Stimulated activated CD4-positive, alpha-beta T cell treated with anti-CD3 and anti-CD28 coated beads, TNF-alpha, amount 100 ng/mL, for 1 hour (primary cell): ENCODE measurements around the gene CCNH.

Experiments
- DNase-seq, 3 donors: peaks; one replicate each; pipeline ENCODE4 v3.0.0-alpha.2; 2020; ENCODE audit warnings: low read depth in 3 of 3, low spot score in 1 of 3

CCNH gene

GRCh38 chr5:87412630-87413342 lies at the start of gene CCNH:
Gene CCNH (minus strand): TSS chr5:87412930. CDS start chr5:87412794, 136 bp downstream.
- peak; percentile 84 to 88 (median 85) for DNase-seq

GRCh38 chr5:87457706-87458105 lies 45.0 kb upstream of the CCNH start:
- DNase-seq, result no peak

DNA sequence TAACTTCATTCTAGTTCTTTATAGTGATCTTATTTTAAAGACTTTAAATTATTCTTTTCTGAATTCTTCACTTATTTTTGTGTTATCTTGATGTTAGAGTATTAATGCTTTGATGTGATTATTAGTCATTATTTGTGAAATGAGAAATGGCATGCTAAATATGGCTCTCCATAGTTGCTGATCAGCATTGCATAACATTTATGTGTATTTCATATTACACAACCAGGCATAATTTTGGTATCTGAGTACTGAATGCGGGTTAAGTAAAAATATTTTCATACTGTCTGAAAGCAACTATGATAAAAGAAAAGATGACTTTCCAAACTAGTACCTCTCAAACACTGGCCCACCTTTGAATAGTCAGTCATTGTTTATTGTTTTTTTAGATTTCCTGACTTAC lies 41.1 kb upstream of the CCNH start:
- DNase-seq, result no peak

- DNase-seq, result no peak
Observed at GRCh38 chr5:87452837-87453236, 40.1 kb upstream of the CCNH start.

GRCh38 chr5:87442419-87442818 lies 29.7 kb upstream of the CCNH start:
- no peak for DNase-seq

- DNase-seq, result no peak
Observed at GRCh38 chr5:87438231-87438630, 25.5 kb upstream of the CCNH start.

- no peak for DNase-seq
Observed at GRCh38 chr5:87437724-87438123, 25.0 kb upstream of the CCNH start.

DNA sequence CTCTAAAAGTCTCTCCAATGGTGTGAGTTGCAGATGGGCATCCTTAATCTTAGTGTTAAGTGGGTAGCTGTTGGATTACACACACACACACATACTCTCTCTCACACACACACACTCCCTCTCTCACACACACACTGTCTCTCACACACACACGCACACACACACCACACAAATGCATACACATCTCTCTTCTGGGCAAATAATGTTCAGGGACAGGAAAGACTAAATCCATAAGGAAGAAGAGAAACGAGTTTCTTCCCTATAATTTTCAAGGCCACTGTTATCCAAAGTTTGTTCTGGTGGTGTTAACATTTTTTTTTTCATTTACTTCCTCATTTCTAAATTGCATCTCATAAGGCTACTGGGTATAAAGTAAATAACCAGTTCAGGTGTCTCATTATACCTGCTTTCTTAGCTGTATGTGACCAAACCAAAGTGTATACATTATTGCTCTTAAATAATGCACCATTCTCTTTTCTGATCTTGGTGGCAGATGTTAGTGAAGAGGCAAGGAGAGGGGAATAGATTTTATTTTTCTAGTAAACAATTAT lies 22.5 kb upstream of the CCNH start:
- DNase-seq, result no peak

GRCh38 chr5:87434461-87434860 lies 21.7 kb upstream of the CCNH start:
- no peak for DNase-seq

DNA sequence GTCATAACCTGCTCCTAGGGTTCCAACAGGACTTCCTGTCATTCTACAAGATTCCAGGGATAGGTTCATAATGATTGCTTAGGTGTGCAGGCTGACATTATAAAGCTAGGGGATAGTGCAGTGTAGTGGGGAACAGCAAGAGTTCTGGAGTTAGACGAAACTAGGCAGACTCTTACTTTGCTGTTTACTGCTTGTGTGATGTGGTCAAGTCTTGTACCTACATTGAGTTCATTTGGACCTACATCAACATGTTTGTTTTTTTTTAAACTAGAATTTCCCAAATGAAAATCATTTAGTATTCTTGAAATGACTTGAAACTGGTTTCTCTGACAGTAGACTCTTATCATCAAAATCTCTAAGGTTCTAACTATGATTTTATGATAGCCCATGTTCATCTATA lies 21.2 kb upstream of the CCNH start:
- DNase-seq, result no peak

- no peak for DNase-seq
Observed at GRCh38 chr5:87432460-87432859, 19.7 kb upstream of the CCNH start.

GRCh38 chr5:87430863-87431457 lies 18.2 kb upstream of the CCNH start:
- no peak for DNase-seq

- DNase-seq, result no peak
Observed at GRCh38 chr5:87423755-87424154, 11.0 kb upstream of the CCNH start.

DNA sequence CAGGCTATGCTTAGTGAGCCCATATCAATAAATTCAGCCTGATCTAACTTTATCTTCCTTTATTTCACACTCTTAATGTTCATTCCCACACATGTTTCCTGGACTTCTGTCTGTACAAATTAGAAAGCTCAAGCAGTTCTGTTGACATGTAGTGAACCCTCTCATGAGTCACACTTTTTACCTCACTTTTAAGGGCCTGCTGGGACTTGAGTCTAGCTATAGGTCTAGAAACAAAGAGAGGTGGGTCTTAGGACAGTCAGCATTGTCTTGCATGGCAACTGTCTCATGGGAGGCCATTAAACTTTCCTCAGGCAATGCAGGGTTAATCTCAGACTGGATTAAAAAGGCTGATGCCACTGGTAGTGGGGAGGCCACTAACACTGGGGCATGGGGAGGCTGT lies 8.6 kb upstream of the CCNH start:
- no peak for DNase-seq

GRCh38 chr5:87418506-87418905 lies 5.8 kb upstream of the CCNH start:
- DNase-seq, result no peak

GRCh38 chr5:87413343-87413645 lies 564 bp upstream of the CCNH start:
- DNase-seq, result no peak

GRCh38 chr5:87411973-87412629 lies 629 bp downstream of the CCNH start:
- peak in 1 of 3 donors; percentile 16 for DNase-seq

DNA sequence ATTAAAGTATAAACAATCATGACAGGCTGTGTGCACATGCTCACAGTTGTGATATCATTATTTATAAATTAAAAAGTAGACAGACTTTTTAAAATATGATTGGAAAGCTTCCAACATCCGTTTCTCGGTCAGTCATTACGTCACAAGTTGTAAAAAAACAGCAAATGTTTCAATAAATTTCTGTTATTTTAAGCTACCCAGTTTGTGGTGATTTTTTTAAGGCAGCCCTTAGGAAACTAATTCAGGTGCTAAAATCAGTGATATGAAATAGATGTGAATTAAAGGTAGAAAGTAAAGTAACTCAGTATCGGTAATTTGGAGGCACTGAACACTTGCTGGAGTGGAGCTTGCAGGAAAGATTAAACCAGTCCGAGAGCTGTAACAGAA lies 1.2 kb downstream of the CCNH start:
- DNase-seq, result no peak

- DNase-seq, result no peak
Observed at GRCh38 chr5:87410931-87411330, 1.8 kb downstream of the CCNH start.

DNA sequence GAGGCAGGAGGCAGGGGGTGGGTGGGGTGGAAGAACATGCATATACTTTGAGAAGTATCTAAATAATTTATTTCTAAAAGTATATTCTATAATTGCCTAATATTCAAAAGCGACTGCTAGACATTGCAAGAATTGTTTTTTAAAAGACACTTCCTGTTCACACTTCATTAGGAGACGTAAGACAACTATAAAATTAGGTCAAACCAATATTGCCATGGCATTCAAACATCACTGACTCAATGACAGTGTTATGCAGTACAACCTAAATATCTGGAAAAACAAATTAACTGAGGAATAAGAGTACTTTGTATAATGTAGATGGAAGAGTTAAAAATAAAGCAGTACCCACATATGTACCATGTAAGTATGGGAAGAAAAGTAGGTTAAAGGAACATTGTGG lies 4.5 kb downstream of the CCNH start:
- no peak for DNase-seq

DNA sequence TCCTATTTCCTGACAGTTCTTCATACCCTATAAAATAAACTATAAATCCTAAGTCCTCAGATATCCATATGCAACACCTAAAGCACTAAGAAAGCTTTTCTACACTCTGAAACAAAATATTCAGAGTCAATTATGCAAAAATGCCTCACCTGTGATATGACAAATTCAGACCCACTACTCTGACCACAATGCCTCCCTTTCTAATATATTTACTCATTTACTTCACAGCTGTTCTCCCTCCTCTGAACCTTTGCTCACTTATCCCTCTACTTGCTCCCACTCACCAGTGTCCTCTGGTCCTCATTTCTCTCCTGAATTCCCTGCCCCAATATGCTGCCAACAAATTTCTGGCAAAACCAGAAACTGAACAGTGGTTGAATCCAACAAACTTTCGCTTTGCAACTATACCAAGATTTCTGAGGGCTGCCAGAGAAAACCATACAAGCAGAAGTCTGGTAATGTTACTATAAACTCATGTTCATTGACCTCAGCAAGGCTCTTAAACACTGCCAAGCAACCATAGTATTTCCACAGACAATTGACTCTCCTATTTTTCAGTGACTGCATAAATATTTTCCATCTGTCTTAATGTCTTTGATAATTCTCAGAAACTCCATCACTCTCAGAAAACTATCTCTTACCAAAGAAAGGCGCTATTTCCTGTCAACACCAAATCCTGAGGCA lies 7.1 kb downstream of the CCNH start:
- no peak for DNase-seq

DNA sequence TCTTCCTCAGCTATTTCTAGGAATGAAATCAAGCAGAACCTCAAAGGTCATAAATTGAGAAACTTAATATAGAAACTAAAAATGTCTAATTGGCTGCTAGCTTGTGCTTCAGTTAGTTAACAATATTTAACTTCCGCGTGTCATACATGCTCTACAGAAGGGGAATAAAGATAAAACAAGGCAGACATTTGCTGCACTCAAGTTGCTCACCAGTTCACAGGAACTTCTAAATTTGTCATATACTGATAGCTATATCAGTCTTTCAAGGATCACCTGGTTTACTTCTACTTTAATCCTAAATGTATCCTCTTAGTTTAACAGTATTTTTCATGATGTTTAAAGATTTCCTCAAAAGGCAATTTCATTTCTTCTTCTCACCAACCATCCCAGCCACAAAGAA lies 8.4 kb downstream of the CCNH start:
- no peak for DNase-seq
